HCT116 (cell line): ENCODE data around the gene SVIL.

ENCODE experiments used
- EGR1 ChIP-seq: IDR thresholded peaks from 2 replicates; pipeline ENCODE4 v1.6.1; 2012; ENCODE audit warnings: low read depth
- EZH2 ChIP-seq: fragments of 200-600 bp; sonication (generic); IDR thresholded peaks from 2 replicates; pipeline ENCODE4 v1.6.1; 2017; ENCODE audit warnings: antibody characterized with exemption, mixed run types
- EZH2phosphoT487 ChIP-seq: fragments of 200-600 bp; IDR thresholded peaks from 2 replicates; pipeline ENCODE4 v1.6.1; 2018; ENCODE audit warnings: antibody characterized with exemption, borderline replicate concordance
- POLR2A ChIP-seq: IDR thresholded peaks from 2 replicates; pipeline ENCODE4 v1.7.0; 2011; ENCODE audit warnings: borderline replicate concordance; ENCODE audit not compliant: insufficient read depth, insufficient read length; ENCODE audit errors: extremely low read depth
- POLR2AphosphoS5 ChIP-seq: IDR thresholded peaks from 2 replicates; pipeline ENCODE4 v1.6.1; 2011; ENCODE audit warnings: mild to moderate bottlenecking, low read depth, low read length, moderate library complexity
- SP1 ChIP-seq: IDR thresholded peaks from 2 replicates; pipeline ENCODE4 v1.6.1; 2012; ENCODE audit warnings: low read depth
- SRF ChIP-seq: IDR thresholded peaks from 2 replicates; pipeline ENCODE4 v1.6.1; 2012; ENCODE audit warnings: low read depth
- TCF7L2 ChIP-seq: IDR thresholded peaks from 2 replicates; pipeline ENCODE4 v1.7.0; 2011; ENCODE audit warnings: borderline replicate concordance, inconsistent platforms; ENCODE audit not compliant: insufficient read depth, insufficient read length; ENCODE audit errors: extremely low read depth
- ZNF274 ChIP-seq: fragments of 200-500 bp; sonication (Bioruptor generic); IDR thresholded peaks from 2 replicates; pipeline ENCODE4 v1.6.1; 2014; ENCODE audit warnings: mild to moderate bottlenecking, low read depth, low read length, inconsistent platforms
- TF ChIP-seq, protein P1 (sequence below), 3 experiments: fragments of 200-600 bp in 1 of 3; sonication (generic) in 1 of 3; IDR thresholded peaks in 2 of 3; conservative IDR thresholded peaks in 1 of 3; 2 replicates each; pipeline ENCODE4 v1.5.1; 2012 to 2017; ENCODE audit warnings: low read depth in 2 of 3, low read length in 2 of 3, antibody characterized with exemption in 1 of 3, borderline replicate concordance in 1 of 3, control low read depth in 1 of 3, mild to moderate bottlenecking in 1 of 3, mixed read lengths in 1 of 3, mixed run types in 1 of 3, moderate library complexity in 1 of 3; ENCODE audit not compliant: insufficient read depth in 1 of 3
- TF ChIP-seq, protein P2 (sequence below): IDR thresholded peaks from 2 replicates; pipeline ENCODE4 v1.6.1; 2012
- TF ChIP-seq, protein P3 (sequence below): IDR thresholded peaks from 2 replicates; pipeline ENCODE4 v1.6.1; 2011; ENCODE audit warnings: mild to moderate bottlenecking, low read length, moderate library complexity; ENCODE audit not compliant: insufficient replicate concordance; ENCODE audit errors: extremely low read depth
- TF ChIP-seq, protein P4 (sequence below): IDR thresholded peaks from 2 replicates; pipeline ENCODE4 v1.6.1; 2012

DNA sequence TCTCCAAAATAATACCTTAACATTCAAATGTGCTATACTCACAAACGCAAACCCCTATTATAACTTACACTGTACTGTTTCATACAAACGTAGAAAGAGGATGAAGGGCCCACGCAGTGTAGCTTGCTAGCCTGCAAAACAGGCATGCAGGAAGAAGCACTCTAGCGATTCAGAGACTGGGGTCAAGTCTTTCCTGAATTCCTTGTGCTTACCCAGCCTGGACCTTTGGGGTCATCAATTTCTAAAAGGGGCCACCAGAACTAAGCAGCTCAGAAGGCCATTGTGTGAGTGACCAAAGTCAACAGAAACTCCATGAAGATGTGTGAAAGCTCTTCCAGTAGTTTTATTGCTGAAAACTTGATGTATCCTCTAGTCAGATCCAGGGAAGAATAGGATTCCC is 111.9 kb downstream of the SVIL start:
- TF ChIP-seq EZH2 = no peak
- no peak for TF ChIP-seq EGR1
- TF ChIP-seq TCF7L2 = no peak
- no peak for TF ChIP-seq POLR2A
- TF ChIP-seq SP1 = no peak
- TF ChIP-seq, protein P1, sequence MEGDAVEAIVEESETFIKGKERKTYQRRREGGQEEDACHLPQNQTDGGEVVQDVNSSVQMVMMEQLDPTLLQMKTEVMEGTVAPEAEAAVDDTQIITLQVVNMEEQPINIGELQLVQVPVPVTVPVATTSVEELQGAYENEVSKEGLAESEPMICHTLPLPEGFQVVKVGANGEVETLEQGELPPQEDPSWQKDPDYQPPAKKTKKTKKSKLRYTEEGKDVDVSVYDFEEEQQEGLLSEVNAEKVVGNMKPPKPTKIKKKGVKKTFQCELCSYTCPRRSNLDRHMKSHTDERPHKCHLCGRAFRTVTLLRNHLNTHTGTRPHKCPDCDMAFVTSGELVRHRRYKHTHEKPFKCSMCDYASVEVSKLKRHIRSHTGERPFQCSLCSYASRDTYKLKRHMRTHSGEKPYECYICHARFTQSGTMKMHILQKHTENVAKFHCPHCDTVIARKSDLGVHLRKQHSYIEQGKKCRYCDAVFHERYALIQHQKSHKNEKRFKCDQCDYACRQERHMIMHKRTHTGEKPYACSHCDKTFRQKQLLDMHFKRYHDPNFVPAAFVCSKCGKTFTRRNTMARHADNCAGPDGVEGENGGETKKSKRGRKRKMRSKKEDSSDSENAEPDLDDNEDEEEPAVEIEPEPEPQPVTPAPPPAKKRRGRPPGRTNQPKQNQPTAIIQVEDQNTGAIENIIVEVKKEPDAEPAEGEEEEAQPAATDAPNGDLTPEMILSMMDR (IDR thresholded peaks at IDR 0.05 in 2 of 3, conservative IDR thresholded peaks at IDR 0.05 in 1 of 3; ENCODE audit: borderline replicate concordance in 1 of 3, insufficient read depth in 1 of 3, low read depth in 2 of 3, low read length in 2 of 3) = no peak
- TF ChIP-seq POLR2AphosphoS5 = no peak
- TF ChIP-seq, protein P2, sequence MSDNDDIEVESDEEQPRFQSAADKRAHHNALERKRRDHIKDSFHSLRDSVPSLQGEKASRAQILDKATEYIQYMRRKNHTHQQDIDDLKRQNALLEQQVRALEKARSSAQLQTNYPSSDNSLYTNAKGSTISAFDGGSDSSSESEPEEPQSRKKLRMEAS = no peak
- no peak for TF ChIP-seq EZH2phosphoT487
- TF ChIP-seq, protein P3, sequence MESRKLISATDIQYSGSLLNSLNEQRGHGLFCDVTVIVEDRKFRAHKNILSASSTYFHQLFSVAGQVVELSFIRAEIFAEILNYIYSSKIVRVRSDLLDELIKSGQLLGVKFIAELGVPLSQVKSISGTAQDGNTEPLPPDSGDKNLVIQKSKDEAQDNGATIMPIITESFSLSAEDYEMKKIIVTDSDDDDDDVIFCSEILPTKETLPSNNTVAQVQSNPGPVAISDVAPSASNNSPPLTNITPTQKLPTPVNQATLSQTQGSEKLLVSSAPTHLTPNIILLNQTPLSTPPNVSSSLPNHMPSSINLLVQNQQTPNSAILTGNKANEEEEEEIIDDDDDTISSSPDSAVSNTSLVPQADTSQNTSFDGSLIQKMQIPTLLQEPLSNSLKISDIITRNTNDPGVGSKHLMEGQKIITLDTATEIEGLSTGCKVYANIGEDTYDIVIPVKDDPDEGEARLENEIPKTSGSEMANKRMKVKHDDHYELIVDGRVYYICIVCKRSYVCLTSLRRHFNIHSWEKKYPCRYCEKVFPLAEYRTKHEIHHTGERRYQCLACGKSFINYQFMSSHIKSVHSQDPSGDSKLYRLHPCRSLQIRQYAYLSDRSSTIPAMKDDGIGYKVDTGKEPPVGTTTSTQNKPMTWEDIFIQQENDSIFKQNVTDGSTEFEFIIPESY = no peak
- no peak for TF ChIP-seq SRF
- TF ChIP-seq ZNF274 = no peak
- TF ChIP-seq, protein P4, sequence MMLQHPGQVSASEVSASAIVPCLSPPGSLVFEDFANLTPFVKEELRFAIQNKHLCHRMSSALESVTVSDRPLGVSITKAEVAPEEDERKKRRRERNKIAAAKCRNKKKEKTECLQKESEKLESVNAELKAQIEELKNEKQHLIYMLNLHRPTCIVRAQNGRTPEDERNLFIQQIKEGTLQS = no peak
